Nephron (organoid): ENCODE measurements around the gene THSD4.

Experiments used
- H3K27ac Mint-ChIP-seq, 3 experiments: 2 replicates each; pipeline ENCODE4 v1.8.0; 2020; ENCODE audit warnings: mixed read lengths in 3 of 3, mild to moderate bottlenecking in 2 of 3, moderate library complexity in 1 of 3
- H3K27me3 Mint-ChIP-seq: 2 replicates; pipeline ENCODE4 v1.8.0; 2021; ENCODE audit warnings: low read depth, mild to moderate bottlenecking, moderate library complexity, mixed read lengths
- H3K36me3 Mint-ChIP-seq: 2 replicates; pipeline ENCODE4 v1.8.0; 2020; ENCODE audit warnings: low read depth, mixed read lengths
- H3K4me1 Mint-ChIP-seq: 2 replicates; pipeline ENCODE4 v1.8.0; 2020; ENCODE audit warnings: mixed read lengths
- H3K4me3 Mint-ChIP-seq, 3 experiments: 2 replicates each; pipeline ENCODE4 v1.8.0; 2020; ENCODE audit warnings: mild to moderate bottlenecking in 3 of 3, mixed read lengths in 3 of 3, moderate library complexity in 2 of 3
- H3K9me3 Mint-ChIP-seq: 2 replicates; pipeline ENCODE4 v1.8.0; 2020; ENCODE audit warnings: mixed read lengths
- CTCF ChIP-seq, 3 experiments: fragments of 200-600 bp; sonication (generic); IDR thresholded peaks; one replicate each; pipeline ENCODE4 v1.5.0; 2021; ENCODE audit warnings: antibody characterized with exemption in 3 of 3; ENCODE audit not compliant: unreplicated experiment in 3 of 3

THSD4 gene

GRCh38 chr15:71279757-71280141, 164.5 kb downstream of the THSD4 start:
- no peaks in the 10 kb centered on the region for H3K36me3 Mint-ChIP-seq
- peak overlapping the region in 1 of 3 experiments; percentile 4 for H3K4me3 Mint-ChIP-seq
- H3K27me3 Mint-ChIP-seq = no peaks in the 10 kb centered on the region
- peak overlapping the region in 2 of 3 experiments; percentile 13 to 29 for H3K27ac Mint-ChIP-seq
- H3K4me1 Mint-ChIP-seq = peaks cover 56% of the 10 kb centered on the region
- no peak for TF ChIP-seq CTCF (IDR thresholded peaks at IDR 0.05; ENCODE audit: unreplicated experiment in 3 of 3)
- no peaks in the 10 kb centered on the region for H3K9me3 Mint-ChIP-seq

- Mint-ChIP-seq H3K4me1 (peaks cover 52% of the 10 kb centered on the region), H3K9me3 (no peaks in the 10 kb centered on the region), H3K27ac (peak overlapping the region in 2 of 3 experiments; percentile 13 to 75), H3K27me3 (no peaks in the 10 kb centered on the region), H3K4me3 (peak overlapping the region in 1 of 3 experiments; percentile 4), H3K36me3 (no peaks in the 10 kb centered on the region)
- TF ChIP-seq CTCF (IDR thresholded peaks at IDR 0.05; ENCODE audit: unreplicated experiment in 3 of 3) = no peak
Observed at GRCh38 chr15:71280206-71280605, 164.9 kb downstream of the THSD4 start.

- Mint-ChIP-seq H3K4me3 (no peak overlapping the region), H3K4me1 (peaks cover 43% of the 10 kb centered on the region), H3K27me3 (no peaks in the 10 kb centered on the region), H3K27ac (peak overlapping the region in 2 of 3 experiments; percentile 10 to 75), H3K36me3 (no peaks in the 10 kb centered on the region), H3K9me3 (no peaks in the 10 kb centered on the region)
- no peak for TF ChIP-seq CTCF (IDR thresholded peaks at IDR 0.05; ENCODE audit: unreplicated experiment in 3 of 3)
Observed at GRCh38 chr15:71281256-71281655, 166.0 kb downstream of the THSD4 start.

- Mint-ChIP-seq H3K9me3 (no peaks in the 10 kb centered on the region), H3K4me3 (no peak overlapping the region), H3K27me3 (no peaks in the 10 kb centered on the region), H3K36me3 (no peaks in the 10 kb centered on the region), H3K4me1 (peaks cover 39% of the 10 kb centered on the region), H3K27ac (no peak overlapping the region)
- no peak for TF ChIP-seq CTCF (IDR thresholded peaks at IDR 0.05; ENCODE audit: unreplicated experiment in 3 of 3)
Observed at GRCh38 chr15:71282076-71282475, 166.8 kb downstream of the THSD4 start.

- peaks cover 3% of the 10 kb centered on the region for H3K36me3 Mint-ChIP-seq
- no peak overlapping the region for H3K27ac Mint-ChIP-seq
- peaks cover 7% of the 10 kb centered on the region for H3K27me3 Mint-ChIP-seq
- H3K9me3 Mint-ChIP-seq = peaks cover 9% of the 10 kb centered on the region
- peaks cover 12% of the 10 kb centered on the region for H3K4me1 Mint-ChIP-seq
- no peak overlapping the region for H3K4me3 Mint-ChIP-seq
- no peak for TF ChIP-seq CTCF (IDR thresholded peaks at IDR 0.05; ENCODE audit: unreplicated experiment in 3 of 3)
Observed at GRCh38 chr15:71288348-71288955, 173.2 kb downstream of the THSD4 start.

- Mint-ChIP-seq H3K27ac (no peak overlapping the region), H3K4me1 (peaks cover 24% of the 10 kb centered on the region), H3K9me3 (peaks cover 11% of the 10 kb centered on the region), H3K36me3 (peaks cover 3% of the 10 kb centered on the region), H3K4me3 (no peak overlapping the region), H3K27me3 (peaks cover 7% of the 10 kb centered on the region)
- no peak for TF ChIP-seq CTCF (IDR thresholded peaks at IDR 0.05; ENCODE audit: unreplicated experiment in 3 of 3)
Observed at GRCh38 chr15:71290002-71290401, 174.7 kb downstream of the THSD4 start.
